ENCODE results near the gene PEX11B. TPM values are rescaled to one million over a fixed set of nuclear protein-coding genes. Genes with fewer than 3 reads are reported as not detected.
A peak's percentile ranks its signal among the peaks of the same experiment; 100 is the strongest.

The PEX11B gene
- total and polyA plus RNA-seq, 2 experiments from 2014 or later = 7.4 to 9.1 TPM

- TF ChIP-seq CTCF (conservative IDR thresholded peaks at IDR 0.05; ENCODE audit: low read depth in 2 of 2) (no peak), ZNF114 (CRISPR knock-in tag; IDR thresholded peaks at IDR 0.05) (no peak), ZNF331 (CRISPR knock-in tag; IDR thresholded peaks at IDR 0.05; ENCODE audit: low read depth) (no peak), CREB1 (CRISPR knock-in tag; IDR thresholded peaks at IDR 0.05; ENCODE audit: low read depth) (no peak), REST (IDR thresholded peaks at IDR 0.05; ENCODE audit: unreplicated experiment) (no peak), JUNB (IDR thresholded peaks at IDR 0.05; ENCODE audit: unreplicated experiment) (no peak), NANOG (IDR thresholded peaks at IDR 0.05; ENCODE audit: borderline replicate concordance) (no peak), POLR2AphosphoS5 (IDR thresholded peaks at IDR 0.05; ENCODE audit: low read depth) (no peak), EZH2 (IDR thresholded peaks at IDR 0.05; ENCODE audit: low read depth, unreplicated experiment) (no peak), STAT1 (IDR thresholded peaks at IDR 0.05; ENCODE audit: unreplicated experiment) (no peak), EZH2phosphoT487 (IDR thresholded peaks at IDR 0.05; ENCODE audit: unreplicated experiment) (no peak)
- TF ChIP-seq, protein P1, sequence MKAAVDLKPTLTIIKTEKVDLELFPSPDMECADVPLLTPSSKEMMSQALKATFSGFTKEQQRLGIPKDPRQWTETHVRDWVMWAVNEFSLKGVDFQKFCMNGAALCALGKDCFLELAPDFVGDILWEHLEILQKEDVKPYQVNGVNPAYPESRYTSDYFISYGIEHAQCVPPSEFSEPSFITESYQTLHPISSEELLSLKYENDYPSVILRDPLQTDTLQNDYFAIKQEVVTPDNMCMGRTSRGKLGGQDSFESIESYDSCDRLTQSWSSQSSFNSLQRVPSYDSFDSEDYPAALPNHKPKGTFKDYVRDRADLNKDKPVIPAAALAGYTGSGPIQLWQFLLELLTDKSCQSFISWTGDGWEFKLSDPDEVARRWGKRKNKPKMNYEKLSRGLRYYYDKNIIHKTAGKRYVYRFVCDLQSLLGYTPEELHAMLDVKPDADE (IDR thresholded peaks at IDR 0.05) = no peak
- TF ChIP-seq, protein P2, sequence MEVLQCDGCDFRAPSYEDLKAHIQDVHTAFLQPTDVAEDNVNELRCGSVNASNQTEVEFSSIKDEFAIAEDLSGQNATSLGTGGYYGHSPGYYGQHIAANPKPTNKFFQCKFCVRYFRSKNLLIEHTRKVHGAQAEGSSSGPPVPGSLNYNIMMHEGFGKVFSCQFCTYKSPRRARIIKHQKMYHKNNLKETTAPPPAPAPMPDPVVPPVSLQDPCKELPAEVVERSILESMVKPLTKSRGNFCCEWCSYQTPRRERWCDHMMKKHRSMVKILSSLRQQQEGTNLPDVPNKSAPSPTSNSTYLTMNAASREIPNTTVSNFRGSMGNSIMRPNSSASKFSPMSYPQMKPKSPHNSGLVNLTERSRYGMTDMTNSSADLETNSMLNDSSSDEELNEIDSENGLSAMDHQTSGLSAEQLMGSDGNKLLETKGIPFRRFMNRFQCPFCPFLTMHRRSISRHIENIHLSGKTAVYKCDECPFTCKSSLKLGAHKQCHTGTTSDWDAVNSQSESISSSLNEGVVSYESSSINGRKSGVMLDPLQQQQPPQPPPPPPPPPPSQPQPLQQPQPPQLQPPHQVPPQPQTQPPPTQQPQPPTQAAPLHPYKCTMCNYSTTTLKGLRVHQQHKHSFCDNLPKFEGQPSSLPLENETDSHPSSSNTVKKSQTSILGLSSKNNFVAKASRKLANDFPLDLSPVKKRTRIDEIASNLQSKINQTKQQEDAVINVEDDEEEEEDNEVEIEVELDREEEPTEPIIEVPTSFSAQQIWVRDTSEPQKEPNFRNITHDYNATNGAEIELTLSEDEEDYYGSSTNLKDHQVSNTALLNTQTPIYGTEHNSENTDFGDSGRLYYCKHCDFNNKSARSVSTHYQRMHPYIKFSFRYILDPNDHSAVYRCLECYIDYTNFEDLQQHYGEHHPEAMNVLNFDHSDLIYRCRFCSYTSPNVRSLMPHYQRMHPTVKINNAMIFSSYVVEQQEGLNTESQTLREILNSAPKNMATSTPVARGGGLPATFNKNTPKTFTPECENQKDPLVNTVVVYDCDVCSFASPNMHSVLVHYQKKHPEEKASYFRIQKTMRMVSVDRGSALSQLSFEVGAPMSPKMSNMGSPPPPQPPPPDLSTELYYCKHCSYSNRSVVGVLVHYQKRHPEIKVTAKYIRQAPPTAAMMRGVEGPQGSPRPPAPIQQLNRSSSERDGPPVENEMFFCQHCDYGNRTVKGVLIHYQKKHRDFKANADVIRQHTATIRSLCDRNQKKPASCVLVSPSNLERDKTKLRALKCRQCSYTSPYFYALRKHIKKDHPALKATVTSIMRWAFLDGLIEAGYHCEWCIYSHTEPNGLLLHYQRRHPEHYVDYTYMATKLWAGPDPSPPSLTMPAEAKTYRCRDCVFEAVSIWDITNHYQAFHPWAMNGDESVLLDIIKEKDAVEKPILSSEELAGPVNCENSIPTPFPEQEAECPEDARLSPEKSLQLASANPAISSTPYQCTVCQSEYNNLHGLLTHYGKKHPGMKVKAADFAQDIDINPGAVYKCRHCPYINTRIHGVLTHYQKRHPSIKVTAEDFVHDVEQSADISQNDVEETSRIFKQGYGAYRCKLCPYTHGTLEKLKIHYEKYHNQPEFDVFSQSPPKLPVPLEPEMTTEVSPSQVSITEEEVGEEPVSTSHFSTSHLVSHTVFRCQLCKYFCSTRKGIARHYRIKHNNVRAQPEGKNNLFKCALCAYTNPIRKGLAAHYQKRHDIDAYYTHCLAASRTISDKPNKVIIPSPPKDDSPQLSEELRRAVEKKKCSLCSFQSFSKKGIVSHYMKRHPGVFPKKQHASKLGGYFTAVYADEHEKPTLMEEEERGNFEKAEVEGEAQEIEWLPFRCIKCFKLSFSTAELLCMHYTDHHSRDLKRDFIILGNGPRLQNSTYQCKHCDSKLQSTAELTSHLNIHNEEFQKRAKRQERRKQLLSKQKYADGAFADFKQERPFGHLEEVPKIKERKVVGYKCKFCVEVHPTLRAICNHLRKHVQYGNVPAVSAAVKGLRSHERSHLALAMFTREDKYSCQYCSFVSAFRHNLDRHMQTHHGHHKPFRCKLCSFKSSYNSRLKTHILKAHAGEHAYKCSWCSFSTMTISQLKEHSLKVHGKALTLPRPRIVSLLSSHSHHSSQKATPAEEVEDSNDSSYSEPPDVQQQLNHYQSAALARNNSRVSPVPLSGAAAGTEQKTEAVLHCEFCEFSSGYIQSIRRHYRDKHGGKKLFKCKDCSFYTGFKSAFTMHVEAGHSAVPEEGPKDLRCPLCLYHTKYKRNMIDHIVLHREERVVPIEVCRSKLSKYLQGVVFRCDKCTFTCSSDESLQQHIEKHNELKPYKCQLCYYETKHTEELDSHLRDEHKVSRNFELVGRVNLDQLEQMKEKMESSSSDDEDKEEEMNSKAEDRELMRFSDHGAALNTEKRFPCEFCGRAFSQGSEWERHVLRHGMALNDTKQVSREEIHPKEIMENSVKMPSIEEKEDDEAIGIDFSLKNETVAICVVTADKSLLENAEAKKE (CRISPR knock-in tag; IDR thresholded peaks at IDR 0.05) = no peak
- DNase-seq (ENCODE audit: low spot score) (no peak), ATAC-seq (no peak)
- Histone ChIP-seq H3K9me2 (ENCODE audit: insufficient read depth) (no peaks in the 10 kb centered on the region), H3K27ac (ENCODE audit: low read depth) (no peak overlapping the region), H3F3A (replicated peaks; ENCODE audit: low read depth) (peaks cover 4% of the 10 kb centered on the region; the same call in 1 of the 2 replicates), H3K79me2 (replicated peaks; ENCODE audit: insufficient read depth) (no peaks in the 10 kb centered on the region), H3K36me3 (ENCODE audit: insufficient read depth) (no peaks in the 10 kb centered on the region), H3K4me2 (no peak overlapping the region), H3K27me3 (ENCODE audit: insufficient read depth) (peaks cover 87% of the 10 kb centered on the region), H3K4me1 (ENCODE audit: insufficient read depth) (peaks cover 26% of the 10 kb centered on the region), H2AFZ (no peak overlapping the region), H3K4me3 (no peak overlapping the region), H4K20me1 (replicated peaks; ENCODE audit: insufficient read depth) (no peaks in the 10 kb centered on the region)
- H3K36me3 Mint-ChIP-seq (ENCODE audit: low read depth) = no peaks in the 10 kb centered on the region; the same call in 2 of the 3 replicates
- H3K4me1 Mint-ChIP-seq = peaks cover 33% of the 10 kb centered on the region
- no peak overlapping the region for H3K27ac Mint-ChIP-seq
- H3K27me3 Mint-ChIP-seq (ENCODE audit: insufficient read depth, low read depth, poor library complexity) = peaks cover 73% of the 10 kb centered on the region
- peak overlapping the region; percentile 95 for H3K4me3 Mint-ChIP-seq
- H3K9me3 Mint-ChIP-seq = peaks cover 2% of the 10 kb centered on the region; the same call in 2 of the 3 replicates
Observed at GRCh38 chr1:145959333-145959732, 40.8 kb upstream of the PEX11B start.
